CD4-positive, CD25-positive, alpha-beta regulatory T cell (primary cell): ENCODE data around the gene KRTAP10-4. TPM values are rescaled to one million over a fixed set of nuclear protein-coding genes. Genes with fewer than 3 reads are reported as not detected.

Experiments
- ATAC-seq, 2 donors: fragments of 150-1000 bp; cut with Tn5 transposase; one replicate each; pipeline ENCODE4 v1.10.0; 2021; ENCODE audit warnings: low read depth in 2 of 2, moderate number of reproducible peaks in 2 of 2, moderate library complexity in 1 of 2
- DNase-seq, 3 donors: peaks; one replicate each; pipeline versions ENCODE4 v3.0.0 to v3.0.0-alpha.2; 2012 to 2022; ENCODE audit warnings: mixed read lengths in 1 of 3
- H3K27ac ChIP-seq: one replicate; pipeline ENCODE4 v1.7.0; 2013; ENCODE audit warnings: mild to moderate bottlenecking, low read length; ENCODE audit not compliant: insufficient read depth, poor library complexity, severe bottlenecking
- H3K27me3 ChIP-seq: one replicate; pipeline ENCODE4 v1.7.0; 2013; ENCODE audit warnings: low read length; ENCODE audit not compliant: control insufficient read depth, insufficient read depth
- H3K36me3 ChIP-seq: one replicate; pipeline ENCODE4 v1.7.0; 2013; ENCODE audit warnings: mild to moderate bottlenecking, low read length, moderate library complexity; ENCODE audit not compliant: control insufficient read depth, insufficient read depth
- H3K4me1 ChIP-seq: 2 replicates; pipeline ENCODE4 v1.7.0; 2013; ENCODE audit warnings: mild to moderate bottlenecking, low read length; ENCODE audit not compliant: insufficient read depth, control insufficient read depth, poor library complexity, severe bottlenecking
- H3K4me3 ChIP-seq: one replicate; pipeline ENCODE4 v1.7.0; 2013; ENCODE audit warnings: low read depth, mild to moderate bottlenecking, low read length, moderate library complexity
- H3K9me3 ChIP-seq, 2 experiments: 1 replicate in 1 of 2; 2 replicates in 1 of 2; pipeline ENCODE4 v1.7.0; 2013; ENCODE audit warnings: low read length in 2 of 2, mild to moderate bottlenecking in 1 of 2, moderate library complexity in 1 of 2; ENCODE audit not compliant: control insufficient read depth in 2 of 2
- H3K27ac Mint-ChIP-seq, 3 donors: one replicate each; pipeline ENCODE4 v1.8.0; 2020 to 2022; ENCODE audit warnings: mild to moderate bottlenecking in 3 of 3, mixed read lengths in 3 of 3, moderate library complexity in 2 of 3
- H3K27me3 Mint-ChIP-seq: one replicate; pipeline ENCODE4 v1.8.0; 2022; ENCODE audit warnings: mild to moderate bottlenecking, mixed read lengths
- H3K36me3 Mint-ChIP-seq: one replicate; pipeline ENCODE4 v1.8.0; 2020; ENCODE audit warnings: mixed read lengths
- H3K4me1 Mint-ChIP-seq, 4 donors: one replicate each; pipeline ENCODE4 v1.8.0; 2020 to 2022; ENCODE audit warnings: mixed read lengths in 4 of 4, mild to moderate bottlenecking in 1 of 4
- H3K4me3 Mint-ChIP-seq, 4 donors: one replicate each; pipeline ENCODE4 v1.8.0; 2020 to 2022; ENCODE audit warnings: mild to moderate bottlenecking in 4 of 4, mixed read lengths in 4 of 4, moderate library complexity in 3 of 4
- H3K9me3 Mint-ChIP-seq, 7 donors: one replicate each; pipeline ENCODE4 v1.8.0; 2020 to 2022; ENCODE audit warnings: mixed read lengths in 7 of 7, mild to moderate bottlenecking in 3 of 7, moderate library complexity in 2 of 7
- polyA plus RNA-seq, 4 donors: library from polyadenylated mRNA; unstranded; fragments of 300-500 nt; fragmentation: Illumina TruSeq; gene quantifications; one replicate each; pipeline ENCODE4 v1.2.3, GENCODE V29; 2021
- total RNA-seq: library from RNA; stranded (reverse); gene quantifications from one replicate; pipeline ENCODE4 v1.2.3, GENCODE V29; 2022

The KRTAP10-4 gene
- total and polyA plus RNA-seq, 5 donors from 2014 or later = not detected

- peaks cover 0 to 3% (median 1%) of the 10 kb centered on the region in 7 donors for H3K9me3 Mint-ChIP-seq
- no peak for DNase-seq
- Histone ChIP-seq H3K4me1 (peaks cover 12% of the 10 kb centered on the region), H3K36me3 (no peaks in the 10 kb centered on the region), H3K4me3 (no peak overlapping the region), H3K27me3 (no peaks in the 10 kb centered on the region), H3K9me3 (no peaks in the 10 kb centered on the region), H3K27ac (no peak overlapping the region)
- peaks cover 11 to 17% (median 14%) of the 10 kb centered on the region in 4 donors for H3K4me1 Mint-ChIP-seq
- no peak overlapping the region for H3K27ac Mint-ChIP-seq
- H3K27me3 Mint-ChIP-seq = peaks cover 10% of the 10 kb centered on the region
- H3K36me3 Mint-ChIP-seq = no peaks in the 10 kb centered on the region
- no peak for ATAC-seq
- H3K4me3 Mint-ChIP-seq = no peak overlapping the region
These were observed 5.3 kb upstream of the KRTAP10-4 start for GRCh38 chr21:44568261-44568660.

- peaks cover 11 to 17% (median 14%) of the 10 kb centered on the region in 4 donors for H3K4me1 Mint-ChIP-seq
- H3K4me3 ChIP-seq = no peak overlapping the region
- ATAC-seq (no peak), DNase-seq (no peak)
- H3K36me3 Mint-ChIP-seq = no peaks in the 10 kb centered on the region
- H3K27me3 Mint-ChIP-seq = peaks cover 11% of the 10 kb centered on the region
- H3K4me1 ChIP-seq = peaks cover 12% of the 10 kb centered on the region
- H3K27ac ChIP-seq = no peak overlapping the region
- peaks cover 0 to 3% (median 0%) of the 10 kb centered on the region in 7 donors for H3K9me3 Mint-ChIP-seq
- H3K27me3 ChIP-seq = no peaks in the 10 kb centered on the region
- no peak overlapping the region for H3K4me3 Mint-ChIP-seq
- no peak overlapping the region for H3K27ac Mint-ChIP-seq
- H3K9me3 ChIP-seq = no peaks in the 10 kb centered on the region
- H3K36me3 ChIP-seq = no peaks in the 10 kb centered on the region
These were observed 4.6 kb upstream of the KRTAP10-4 start for GRCh38 chr21:44568667-44569556.

GRCh38 chr21:44569861-44570517 is 3.5 kb upstream of the KRTAP10-4 start:
- peaks cover 14% of the 10 kb centered on the region for H3K27me3 Mint-ChIP-seq
- no peaks in the 10 kb centered on the region for H3K36me3 Mint-ChIP-seq
- H3K36me3 ChIP-seq = no peaks in the 10 kb centered on the region
- H3K4me3 ChIP-seq = no peak overlapping the region
- peaks cover 0 to 3% (median 0%) of the 10 kb centered on the region in 7 donors for H3K9me3 Mint-ChIP-seq
- H3K27ac ChIP-seq = no peak overlapping the region
- no peaks in the 10 kb centered on the region for H3K9me3 ChIP-seq
- peaks cover 10% of the 10 kb centered on the region for H3K4me1 ChIP-seq
- no peak for ATAC-seq
- no peak overlapping the region for H3K4me3 Mint-ChIP-seq
- H3K27ac Mint-ChIP-seq = peak overlapping the region in 1 of 3 donors; percentile 60
- peaks cover 6 to 12% (median 6%) of the 10 kb centered on the region in 4 donors for H3K4me1 Mint-ChIP-seq
- no peaks in the 10 kb centered on the region for H3K27me3 ChIP-seq
- DNase-seq = no peak

GRCh38 chr21:44571296-44571695 is 2.2 kb upstream of the KRTAP10-4 start:
- Mint-ChIP-seq H3K27me3 (peaks cover 23% of the 10 kb centered on the region), H3K36me3 (no peaks in the 10 kb centered on the region), H3K9me3 (peaks cover 0 to 6% (median 1%) of the 10 kb centered on the region in 7 donors), H3K4me1 (peaks cover 0 to 7% (median 0%) of the 10 kb centered on the region in 4 donors), H3K27ac (no peak overlapping the region), H3K4me3 (no peak overlapping the region)
- Histone ChIP-seq H3K9me3 (no peaks in the 10 kb centered on the region), H3K27ac (no peak overlapping the region), H3K4me1 (peaks cover 5% of the 10 kb centered on the region), H3K4me3 (no peak overlapping the region), H3K27me3 (no peaks in the 10 kb centered on the region), H3K36me3 (no peaks in the 10 kb centered on the region)
- no peak for ATAC-seq
- DNase-seq = no peak

GRCh38 chr21:44571844-44572782 is 1.4 kb upstream of the KRTAP10-4 start:
- no peak for DNase-seq
- Mint-ChIP-seq H3K36me3 (peaks cover 3% of the 10 kb centered on the region), H3K4me1 (peaks cover 0 to 7% (median 0%) of the 10 kb centered on the region in 4 donors), H3K27ac (no peak overlapping the region), H3K9me3 (peaks cover 0 to 11% (median 3%) of the 10 kb centered on the region in 7 donors), H3K4me3 (no peak overlapping the region), H3K27me3 (peaks cover 23% of the 10 kb centered on the region)
- H3K4me1 ChIP-seq = peaks cover 5% of the 10 kb centered on the region
- no peak overlapping the region for H3K27ac ChIP-seq
- no peak overlapping the region for H3K4me3 ChIP-seq
- H3K9me3 ChIP-seq = peaks cover 6 to 8% of the 10 kb centered on the region in 2 experiments
- no peaks in the 10 kb centered on the region for H3K27me3 ChIP-seq
- no peaks in the 10 kb centered on the region for H3K36me3 ChIP-seq
- no peak for ATAC-seq

- Mint-ChIP-seq H3K4me3 (no peak overlapping the region), H3K9me3 (peaks cover 0 to 18% (median 1%) of the 10 kb centered on the region in 7 donors), H3K27me3 (peaks cover 23% of the 10 kb centered on the region), H3K36me3 (peaks cover 6% of the 10 kb centered on the region), H3K4me1 (peaks cover 0 to 7% (median 0%) of the 10 kb centered on the region in 4 donors), H3K27ac (peak overlapping the region in 1 of 3 donors; percentile 73)
- Histone ChIP-seq H3K4me3 (no peak overlapping the region), H3K9me3 (peaks cover 11 to 12% of the 10 kb centered on the region in 2 experiments), H3K27ac (no peak overlapping the region), H3K27me3 (no peaks in the 10 kb centered on the region), H3K4me1 (peaks cover 5% of the 10 kb centered on the region), H3K36me3 (no peaks in the 10 kb centered on the region)
- no peak for DNase-seq
- ATAC-seq = no peak
These were observed 458 bp upstream of the KRTAP10-4 start for GRCh38 chr21:44572959-44573583.
